GM23248 (cell line): ENCODE results near the gene DLX3. TPM values are rescaled to one million over a fixed set of nuclear protein-coding genes. Genes with fewer than 3 reads are reported as not detected.

Experiments
- DNase-seq: peaks from one replicate; pipeline ENCODE4 v3.0.0-alpha.2; 2015
- H2AFZ ChIP-seq: fragments of 200-600 bp; sonication (generic); 2 replicates; pipeline ENCODE4 v1.6.1; 2016; ENCODE audit warnings: antibody characterized with exemption
- H3F3A ChIP-seq: fragments of 200-600 bp; sonication (generic); 2 replicates; pipeline ENCODE4 v1.6.1; 2016; ENCODE audit warnings: mild to moderate bottlenecking, antibody characterized with exemption, mixed run types; ENCODE audit not compliant: insufficient read depth
- H3K27ac ChIP-seq: fragments of 200-600 bp; sonication (generic); 2 replicates; pipeline ENCODE4 v1.5.1; 2016; ENCODE audit warnings: mild to moderate bottlenecking
- H3K27me3 ChIP-seq: fragments of 200-600 bp; sonication (generic); replicated peaks from 2 replicates; pipeline ENCODE4 v1.6.1; 2016; ENCODE audit warnings: mild to moderate bottlenecking; ENCODE audit not compliant: insufficient read depth
- H3K36me3 ChIP-seq: fragments of 200-600 bp; sonication (generic); 2 replicates; pipeline ENCODE4 v1.6.1; 2016; ENCODE audit warnings: low read depth, mild to moderate bottlenecking
- H3K4me1 ChIP-seq: fragments of 200-600 bp; sonication (generic); 2 replicates; pipeline ENCODE4 v1.6.1; 2016; ENCODE audit warnings: mild to moderate bottlenecking; ENCODE audit not compliant: insufficient read depth
- H3K4me2 ChIP-seq: fragments of 200-600 bp; sonication (generic); one replicate; pipeline ENCODE4 v1.6.1; 2016; ENCODE audit warnings: mild to moderate bottlenecking; ENCODE audit not compliant: unreplicated experiment
- H3K4me3 ChIP-seq: fragments of 200-600 bp; sonication (generic); 2 replicates; pipeline ENCODE4 v1.5.1; 2016; ENCODE audit warnings: mild to moderate bottlenecking
- H3K79me2 ChIP-seq: fragments of 200-600 bp; sonication (generic); 2 replicates; pipeline ENCODE4 v1.6.1; 2016; ENCODE audit warnings: mild to moderate bottlenecking; ENCODE audit not compliant: insufficient read depth
- H3K9ac ChIP-seq: fragments of 200-600 bp; sonication (generic); 2 replicates; pipeline ENCODE4 v1.6.1; 2016; ENCODE audit warnings: mild to moderate bottlenecking
- H3K9me2 ChIP-seq: fragments of 200-600 bp; sonication (generic); 2 replicates; pipeline ENCODE4 v1.6.1; 2016; ENCODE audit warnings: mixed run types, mild to moderate bottlenecking, moderate library complexity; ENCODE audit not compliant: insufficient read depth
- H3K9me3 ChIP-seq: fragments of 200-600 bp; sonication (generic); one replicate; pipeline ENCODE4 v1.6.1; 2017; ENCODE audit warnings: low read depth
- H4K20me1 ChIP-seq: fragments of 200-600 bp; sonication (generic); 2 replicates; pipeline ENCODE4 v1.6.0; 2016; ENCODE audit not compliant: insufficient read depth
- EZH2 ChIP-seq: fragments of 200-600 bp; sonication (generic); IDR thresholded peaks from 2 replicates; pipeline ENCODE4 v1.6.1; 2018; ENCODE audit warnings: antibody characterized with exemption, mild to moderate bottlenecking; ENCODE audit not compliant: insufficient read depth, poor library complexity, severe bottlenecking
- EZH2phosphoT487 ChIP-seq: fragments of 200-600 bp; sonication (generic); IDR thresholded peaks from 2 replicates; pipeline ENCODE4 v1.6.1; 2018; ENCODE audit warnings: antibody characterized with exemption, moderate library complexity, mild to moderate bottlenecking, low read depth; ENCODE audit not compliant: insufficient read depth
- WGBS, 2 experiments: methylation state at CpG; one replicate each; pipeline ENCODE4 v1.1.6; 2015 to 2017; ENCODE audit warnings: low lambda C conversion rate in 2 of 2, low coverage in 1 of 2; ENCODE audit errors: missing lambda C conversion rate in 2 of 2; 5-methylcytosine and 5-hydroxymethylcytosine counted together
- in situ Hi-C: fragments of 300-500 bp; cut with MboI; formaldehyde crosslinking; loops from 2 replicates; pipeline ENCODE4 v1.15.0; 2020
- polyA plus RNA-seq: library from polyadenylated mRNA; unstranded; fragments of >200 nt; fragmentation: Nextera tagmentation; extraction: Ambion mirVana; gene quantifications from 2 replicates; pipeline ENCODE4 v1.2.1, GENCODE V29; 2016
- total RNA-seq: library from RNA; depleted of rRNA; stranded (reverse); fragments of >200 nt; shearing (Covaris generic); gene quantifications from 2 replicates; pipeline ENCODE4 v1.2.3, GENCODE V29; 2014

The DLX3 gene
- total and polyA plus RNA-seq, 2 experiments from 2014 or later = 0.43 to 1.0 TPM

DNA sequence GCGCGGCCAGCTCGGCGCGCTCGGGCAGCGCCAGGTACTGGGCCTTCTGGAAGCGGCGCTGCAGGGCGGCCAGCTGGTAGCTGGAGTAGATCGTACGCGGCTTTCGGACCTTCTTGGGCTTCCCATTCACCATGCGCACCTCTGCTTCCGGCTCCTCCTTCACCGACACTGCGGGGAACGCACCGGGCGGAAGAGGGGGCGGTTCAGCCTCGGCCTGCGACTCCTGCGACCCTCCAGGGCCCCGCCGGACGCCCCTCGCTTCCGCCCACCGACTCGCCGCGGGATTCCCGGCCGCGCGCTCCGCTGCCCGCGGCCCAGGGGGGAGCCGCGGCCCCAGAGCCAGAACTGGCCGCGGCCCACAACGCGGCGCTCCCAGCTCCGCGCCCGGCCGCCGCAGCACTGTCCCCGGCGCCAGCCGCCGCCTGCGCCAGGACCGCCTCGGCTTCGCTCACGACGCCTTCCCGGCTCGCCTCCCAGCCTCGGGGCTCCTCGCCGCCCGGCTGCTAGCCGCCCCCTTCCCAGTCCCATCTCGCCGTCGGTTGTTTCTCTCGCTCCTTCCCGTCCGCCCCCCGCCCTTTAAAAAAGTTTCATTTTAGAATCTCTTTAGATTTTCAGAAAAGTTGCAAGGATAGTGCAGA is 1.5 kb downstream of the DLX3 start:
- H3K27ac ChIP-seq = no peak overlapping the region
- peaks cover 5% of the 10 kb centered on the region; the same call in 1 of the 2 replicates for H3K27me3 ChIP-seq
- peak overlapping the region; percentile 57 for H3K9ac ChIP-seq
- TF ChIP-seq EZH2phosphoT487 (no peak), EZH2 (no peak)
- H3K4me1 ChIP-seq = 0 out of 2 replicates have a peak, but pooled peaks cover 6% of the 10 kb centered on the region
- peak; percentile 67 for DNase-seq
- H3F3A ChIP-seq = 0 out of 2 replicates have a peak, but pooled peaks cover under 1% of the 10 kb centered on the region
- H3K4me3 ChIP-seq = peak overlapping the region; percentile 70
- H3K9me3 ChIP-seq = no peaks in the 10 kb centered on the region
- peak overlapping the region; percentile 75 for H3K4me2 ChIP-seq
- H3K36me3 ChIP-seq = no peaks in the 10 kb centered on the region
- no peaks in the 10 kb centered on the region for H3K9me2 ChIP-seq
- H4K20me1 ChIP-seq = no peaks in the 10 kb centered on the region
- 14 to 16% methylated on average over 29 to 69 of the region's 77 CpGs for WGBS, 2 experiments
- in situ Hi-C loops = loop anchor here (5.0 to 25.0 kb wide), 2 partner anchors 121 to 431 kb away; no protein-coding TSS in a partner anchor
- peak overlapping the region; percentile 67 for H2AFZ ChIP-seq
- no peaks in the 10 kb centered on the region for H3K79me2 ChIP-seq

GRCh38 chr17:49992933-49993422 is 2.0 kb downstream of the DLX3 start:
- Histone ChIP-seq H3K9me3 (no peaks in the 10 kb centered on the region), H3K9me2 (no peaks in the 10 kb centered on the region), H2AFZ (peak overlapping the region; percentile 67; the same call in 1 of the 2 replicates), H3F3A (0 out of 2 replicates have a peak, but pooled peaks cover 3% of the 10 kb centered on the region), H3K9ac (no peak overlapping the region), H3K4me1 (0 out of 2 replicates have a peak, but pooled peaks cover 11% of the 10 kb centered on the region), H3K4me3 (peak overlapping the region; percentile 70), H3K27me3 (peaks cover 5% of the 10 kb centered on the region; the same call in 1 of the 2 replicates), H3K36me3 (no peaks in the 10 kb centered on the region), H3K27ac (no peak overlapping the region), H3K4me2 (peak overlapping the region; percentile 13), H3K79me2 (no peaks in the 10 kb centered on the region), H4K20me1 (no peaks in the 10 kb centered on the region)
- in situ Hi-C loops = loop anchor here (5.0 to 25.0 kb wide), 2 partner anchors 121 to 431 kb away; no protein-coding TSS in a partner anchor
- WGBS, 2 experiments = 57 to 84% methylated on average over 12 to 23 of the region's 23 CpGs
- no peak for DNase-seq
- TF ChIP-seq EZH2phosphoT487 (no peak), EZH2 (no peak)

GRCh38 chr17:49992191-49992932 is 2.7 kb downstream of the DLX3 start:
- peaks cover 16% of the 10 kb centered on the region; the same call in 1 of the 2 replicates for H3K4me1 ChIP-seq
- H3K9me3 ChIP-seq = no peaks in the 10 kb centered on the region
- 90 to 91% methylated on average over 13 of the region's 13 CpGs for WGBS, 2 experiments
- TF ChIP-seq EZH2phosphoT487 (no peak), EZH2 (no peak)
- in situ Hi-C loops = loop anchor here (5.0 to 25.0 kb wide), 2 partner anchors 120 to 430 kb away; no protein-coding TSS in a partner anchor
- H3F3A ChIP-seq = 0 out of 2 replicates have a peak, but pooled peaks cover 3% of the 10 kb centered on the region
- H3K4me3 ChIP-seq = no peak overlapping the region
- no peaks in the 10 kb centered on the region for H4K20me1 ChIP-seq
- no peaks in the 10 kb centered on the region for H3K36me3 ChIP-seq
- H3K27ac ChIP-seq = no peak overlapping the region
- no peak overlapping the region for H2AFZ ChIP-seq
- no peaks in the 10 kb centered on the region for H3K79me2 ChIP-seq
- no peak overlapping the region for H3K9ac ChIP-seq
- DNase-seq = no peak
- no peak overlapping the region for H3K4me2 ChIP-seq
- no peaks in the 10 kb centered on the region for H3K9me2 ChIP-seq
- H3K27me3 ChIP-seq = peaks cover 5% of the 10 kb centered on the region; the same call in 1 of the 2 replicates

GRCh38 chr17:49991409-49991808 is 3.6 kb downstream of the DLX3 start:
- Histone ChIP-seq H3K4me2 (no peak overlapping the region), H3K9me3 (no peaks in the 10 kb centered on the region), H3K27ac (no peak overlapping the region), H3K27me3 (peaks cover 5% of the 10 kb centered on the region; the same call in 1 of the 2 replicates), H3F3A (0 out of 2 replicates have a peak, but pooled peaks cover 3% of the 10 kb centered on the region), H3K79me2 (no peaks in the 10 kb centered on the region), H3K4me3 (no peak overlapping the region), H3K4me1 (peaks cover 17% of the 10 kb centered on the region; the same call in 1 of the 2 replicates), H4K20me1 (no peaks in the 10 kb centered on the region), H2AFZ (no peak overlapping the region), H3K9ac (no peak overlapping the region), H3K36me3 (no peaks in the 10 kb centered on the region), H3K9me2 (no peaks in the 10 kb centered on the region)
- WGBS, 2 experiments = 77 to 86% methylated on average over 4 to 14 of the region's 14 CpGs
- TF ChIP-seq EZH2 = no peak
- no peak for TF ChIP-seq EZH2phosphoT487
- in situ Hi-C loops = loop anchor here (5.0 to 25.0 kb wide), 2 partner anchors 119 to 429 kb away; no protein-coding TSS in a partner anchor
- no peak for DNase-seq
